Smooth muscle cell (in vitro differentiated cells): ENCODE measurements around the gene KRT77. TPM values are rescaled to one million over a fixed set of nuclear protein-coding genes. Genes with fewer than 3 reads are reported as not detected.

Source experiments
- DNase-seq: peaks from one replicate; lab custom pipeline; 2025; ENCODE audit not compliant: unreplicated experiment; lab: John Stamatoyannopoulos, UW
- H2AFZ ChIP-seq: fragments of 200-600 bp; sonication (generic); 2 replicates; pipeline ENCODE4 v1.6.0; 2016; ENCODE audit warnings: antibody characterized with exemption, low read depth, mild to moderate bottlenecking
- H3F3A ChIP-seq: fragments of 200-600 bp; sonication (generic); 2 replicates; pipeline ENCODE4 v1.6.0; 2017; ENCODE audit warnings: antibody characterized with exemption, low read depth
- H3K27ac ChIP-seq: fragments of 200-600 bp; sonication (generic); 2 replicates; pipeline ENCODE4 v1.5.1; 2016; ENCODE audit warnings: low read depth, mild to moderate bottlenecking
- H3K27me3 ChIP-seq: fragments of 200-600 bp; sonication (generic); 2 replicates; pipeline ENCODE4 v1.6.1; 2016; ENCODE audit warnings: low read depth, mild to moderate bottlenecking
- H3K36me3 ChIP-seq: fragments of 200-600 bp; sonication (generic); 2 replicates; pipeline ENCODE4 v1.5.1; 2016; ENCODE audit warnings: low read depth
- H3K4me1 ChIP-seq: fragments of 200-600 bp; sonication (generic); 2 replicates; pipeline ENCODE4 v1.5.1; 2016; ENCODE audit warnings: low read depth
- H3K4me2 ChIP-seq: fragments of 200-600 bp; sonication (generic); 2 replicates; pipeline ENCODE4 v1.6.0; 2016; ENCODE audit warnings: mild to moderate bottlenecking
- H3K4me3 ChIP-seq: fragments of 200-600 bp; sonication (generic); 2 replicates; pipeline ENCODE4 v1.5.1; 2016; ENCODE audit warnings: mild to moderate bottlenecking
- H3K79me2 ChIP-seq: fragments of 200-600 bp; sonication (generic); 2 replicates; pipeline ENCODE4 v1.6.0; 2016; ENCODE audit warnings: low read depth, mild to moderate bottlenecking
- H3K9ac ChIP-seq: fragments of 200-600 bp; sonication (generic); 2 replicates; pipeline ENCODE4 v1.6.0; 2016; ENCODE audit warnings: low read depth
- H3K9me3 ChIP-seq: fragments of 200-600 bp; sonication (generic); replicated peaks from 2 replicates; pipeline ENCODE4 v1.5.1; 2016; ENCODE audit warnings: low read depth
- H4K20me1 ChIP-seq: fragments of 200-600 bp; sonication (generic); 2 replicates; pipeline ENCODE4 v1.6.0; 2016; ENCODE audit warnings: low read depth
- CTCF ChIP-seq: fragments of 200-600 bp; sonication (generic); IDR thresholded peaks from 2 replicates; pipeline ENCODE4 v1.5.1; 2017; ENCODE audit warnings: borderline replicate concordance, mild to moderate bottlenecking, antibody characterized with exemption; ENCODE audit not compliant: insufficient read depth, poor library complexity, severe bottlenecking
- WGBS: methylation state at CpG from one replicate; pipeline ENCODE4 v1.1.7; 2016; ENCODE audit warnings: low lambda C conversion rate; 5-methylcytosine and 5-hydroxymethylcytosine counted together
- polyA plus RNA-seq: library from polyadenylated mRNA; unstranded; fragments of >200 nt; fragmentation: Nextera tagmentation; extraction: Ambion mirVana; gene quantifications from 2 replicates; pipeline ENCODE4 v1.2.1, GENCODE V29; 2016
- total RNA-seq: library from RNA; depleted of rRNA; stranded (reverse); fragments of >200 nt; gene quantifications from 2 replicates; pipeline ENCODE4 v1.2.3, GENCODE V29; 2014

Gene KRT77
- total and polyA plus RNA-seq, 2 experiments from 2014 or later: 3.8 TPM; not detected in 1

GRCh38 chr12:52749827-52750226, 46.5 kb upstream of the KRT77 start:
- DNase-seq: no peak
- no peak overlapping the region for H2AFZ ChIP-seq
- H3K4me2 ChIP-seq: no peak overlapping the region
- no peak for TF ChIP-seq CTCF
- H3K79me2 ChIP-seq: no peaks in the 10 kb centered on the region
- H3K4me1 ChIP-seq: no peaks in the 10 kb centered on the region
- H3F3A ChIP-seq: no peaks in the 10 kb centered on the region
- H3K27ac ChIP-seq: no peak overlapping the region
- H3K9me3 ChIP-seq: no peaks in the 10 kb centered on the region
- H3K9ac ChIP-seq: no peak overlapping the region
- no peak overlapping the region for H3K4me3 ChIP-seq
- no peaks in the 10 kb centered on the region for H3K36me3 ChIP-seq
- H4K20me1 ChIP-seq: no peaks in the 10 kb centered on the region
- 83% methylated on average over 3 of the region's 3 CpGs for WGBS
- peaks cover 51% of the 10 kb centered on the region for H3K27me3 ChIP-seq

GRCh38 chr12:52748578-52748977, 45.3 kb upstream of the KRT77 start:
- H3K27me3 ChIP-seq: peaks cover 52% of the 10 kb centered on the region
- TF ChIP-seq CTCF: no peak
- WGBS: 84% methylated on average over 14 of the region's 14 CpGs
- H3K27ac ChIP-seq: no peak overlapping the region
- no peak overlapping the region for H3K4me2 ChIP-seq
- no peaks in the 10 kb centered on the region for H3K36me3 ChIP-seq
- H4K20me1 ChIP-seq: no peaks in the 10 kb centered on the region
- H3K9me3 ChIP-seq: no peaks in the 10 kb centered on the region
- no peak overlapping the region for H2AFZ ChIP-seq
- H3K4me3 ChIP-seq: no peak overlapping the region
- H3K4me1 ChIP-seq: no peaks in the 10 kb centered on the region
- H3K9ac ChIP-seq: no peak overlapping the region
- no peak for DNase-seq
- H3F3A ChIP-seq: no peaks in the 10 kb centered on the region
- no peaks in the 10 kb centered on the region for H3K79me2 ChIP-seq

GRCh38 chr12:52745554-52745953, 42.2 kb upstream of the KRT77 start:
- H3K27ac ChIP-seq: no peak overlapping the region

More at GRCh38 chr12:52745554-52745953, 42.2 kb upstream of the KRT77 start:
- no peaks in the 10 kb centered on the region for H3K9me3 ChIP-seq
- H3K9ac ChIP-seq: no peak overlapping the region
- no peak overlapping the region for H2AFZ ChIP-seq
- peaks cover 47% of the 10 kb centered on the region for H3K27me3 ChIP-seq
- H3K4me2 ChIP-seq: no peak overlapping the region
- H3K79me2 ChIP-seq: no peaks in the 10 kb centered on the region
- H3F3A ChIP-seq: no peaks in the 10 kb centered on the region
- 80% methylated on average over 5 of the region's 5 CpGs for WGBS
- no peaks in the 10 kb centered on the region for H3K36me3 ChIP-seq
- no peak overlapping the region for H3K4me3 ChIP-seq
- H3K4me1 ChIP-seq: no peaks in the 10 kb centered on the region
- no peaks in the 10 kb centered on the region for H4K20me1 ChIP-seq
- TF ChIP-seq CTCF: no peak
- no peak for DNase-seq
